ENCODE data around the gene ID2. TPM values are rescaled to one million over a fixed set of nuclear protein-coding genes. Genes with fewer than 3 reads are reported as not detected.
A peak's percentile ranks its signal among the peaks of the same experiment; 100 is the strongest.

Gene ID2
- total RNA-seq, 1 experiment from 2014 or later: 112 TPM

- ATAC-seq (peak; percentile 13), DNase-seq (ENCODE audit: low read depth, low spot score) (peak; percentile 88)
- peaks cover 5% of the 10 kb centered on the region; the same call in 1 of the 2 replicates for H4K20me1 ChIP-seq (ENCODE audit: insufficient read depth)
- peaks cover 31% of the 10 kb centered on the region for H3K79me2 ChIP-seq (ENCODE audit: insufficient read depth, low read length)
- peaks cover 21 to 60% of the 10 kb centered on the region in 2 experiments for H3K4me1 ChIP-seq (ENCODE audit: control insufficient read depth in 1 of 2, insufficient read depth in 2 of 2, low read length in 2 of 2)
- no peaks in the 10 kb centered on the region for H3K27me3 ChIP-seq (ENCODE audit: insufficient read depth, low read length)
- H3K9me2 ChIP-seq (ENCODE audit: insufficient read depth): no peaks in the 10 kb centered on the region
- intact Hi-C loops (cut with micrococcal nuclease): loop anchor here (1.0 to 10.0 kb wide), 5 partner anchors 17 to 1583 kb away; no protein-coding TSS in a partner anchor
- TSS peak; percentile 81 for BruUV-seq (replicated peaks)
- peaks cover 2 to 11% of the 10 kb centered on the region in 2 experiments; a peak in 2 of 4 replicates for H3K36me3 ChIP-seq (ENCODE audit: control insufficient read depth in 1 of 2, insufficient read depth in 2 of 2, low read length in 2 of 2)
- ChIA-PET CTCF (interaction anchor here (0.9 to 1.6 kb wide), 5 partner anchors 13 to 1253 kb away, joined by 3 to 5 read pairs (median 3); no protein-coding TSS in a partner anchor), RAD21 (ENCODE audit: low non-redundant PET in 1 of 2, low total read pairs in 2 of 2, uncharacterized antibody in 2 of 2, unreplicated experiment in 2 of 2) (interaction anchor here (0.6 to 1.5 kb wide), 4 partner anchors 51 to 554 kb away, joined by 3 to 4 read pairs (median 4); no protein-coding TSS in a partner anchor), POLR2A (interaction anchor here (1.0 to 3.5 kb wide), 10 partner anchors 10 to 365 kb away, joined by 3 to 26 read pairs (median 4); no protein-coding TSS in a partner anchor)
- no peaks in the 10 kb centered on the region for H3K9me3 ChIP-seq (ENCODE audit: control insufficient read depth in 1 of 2, insufficient read depth in 1 of 2, low read depth in 1 of 2, low read length in 2 of 2)
- H3K4me2 ChIP-seq (ENCODE audit: low read length): peak overlapping the region; percentile 87
- TF ChIP-seq RAD21 (IDR thresholded peaks at IDR 0.05; ENCODE audit: low read depth) (no peak), ZNF274 (IDR thresholded peaks at IDR 0.05; ENCODE audit: low read depth, low read length) (no peak), FOSL1 (IDR thresholded peaks at IDR 0.05; ENCODE audit: low read depth) (no peak), TCF7L2 (IDR thresholded peaks at IDR 0.05; ENCODE audit: borderline replicate concordance, extremely low read depth, insufficient read depth, insufficient read length) (peak; percentile 56), EZH2phosphoT487 (IDR thresholded peaks at IDR 0.05; ENCODE audit: borderline replicate concordance) (no peak), ZFX (IDR thresholded peaks at IDR 0.05) (no peak), POLR2AphosphoS5 (IDR thresholded peaks at IDR 0.05; ENCODE audit: low read depth, low read length) (peak; percentile 98), YY1 (IDR thresholded peaks at IDR 0.05; ENCODE audit: extremely low read depth, insufficient replicate concordance, low read depth, low read length) (no peak), SIN3A (IDR thresholded peaks at IDR 0.05; ENCODE audit: low read depth) (no peak), CBX3 (IDR thresholded peaks at IDR 0.05; ENCODE audit: low read depth) (no peak), POLR2A (IDR thresholded peaks at IDR 0.05; ENCODE audit: borderline replicate concordance, extremely low read depth, insufficient read depth, insufficient read length) (peak; percentile 19), SRF (IDR thresholded peaks at IDR 0.05; ENCODE audit: low read depth) (no peak), SP1 (IDR thresholded peaks at IDR 0.05; ENCODE audit: low read depth) (no peak), CEBPB (IDR thresholded peaks at IDR 0.05; ENCODE audit: low read depth) (no peak)
- peak overlapping the region; percentile 97 for H3K27ac ChIP-seq (ENCODE audit: low read depth, low read length)
- H3K4me3 ChIP-seq (replicated peaks in 1 of 2; ENCODE audit: low read depth in 1 of 2, low read length in 2 of 2): peak overlapping the region; percentile 60 to 64
- no peak overlapping the region for H2AFZ ChIP-seq (ENCODE audit: low read depth, low read length, poor library complexity, severe bottlenecking)
- peak overlapping the region; percentile 75 for H3K9ac ChIP-seq (ENCODE audit: low read length)
Observed at GRCh38 chr2:8679827-8680731, 1.8 kb upstream of the ID2 start.
